GM12892 (cell line): ENCODE data around the gene OSBPL8.

Experiments used
- DNase-seq: peaks from one replicate; pipeline ENCODE4 v3.0.0; 2011; ENCODE audit not compliant: insufficient read length
- FAIRE-seq: peaks from 2 replicates; lab custom pipeline; 2011; peaks lifted over from hg19 to GRCh38; lab: Jason Lieb, UNC
- POLR2A ChIP-seq: IDR thresholded peaks from 2 replicates; pipeline ENCODE4 v1.6.1; 2011; ENCODE audit warnings: low read depth, low read length, control low read depth
- POLR2AphosphoS5 ChIP-seq: IDR thresholded peaks from 2 replicates; pipeline ENCODE4 v1.6.1; 2011; ENCODE audit warnings: low read depth, low read length, control low read depth
- TAF1 ChIP-seq: IDR thresholded peaks from 2 replicates; pipeline ENCODE4 v1.6.1; 2011; ENCODE audit warnings: low read depth, mild to moderate bottlenecking, control low read depth, low read length, borderline replicate concordance

The OSBPL8 gene

GRCh38 chr12:76360316-76360715 lies 199.3 kb downstream of the OSBPL8 start:
- no peak for TF ChIP-seq TAF1
- no peak for TF ChIP-seq POLR2AphosphoS5
- TF ChIP-seq POLR2A = no peak
- DNase-seq = no peak
- FAIRE-seq = no peak

GRCh38 chr12:76356071-76356470 lies 203.5 kb downstream of the OSBPL8 start:
- DNase-seq (no peak), FAIRE-seq (no peak)
- TF ChIP-seq TAF1 (no peak), POLR2A (no peak), POLR2AphosphoS5 (no peak)

- TF ChIP-seq TAF1 (peak; percentile 83), POLR2A (peak; percentile 90), POLR2AphosphoS5 (no peak; the same call in 1 of the 2 replicates)
- FAIRE-seq = peak; percentile 90
- peak; percentile 77 for DNase-seq
Measured at GRCh38 chr12:76348079-76348901, 211.3 kb downstream of the OSBPL8 start, which contains the start of gene BBS10. Gene BBS10, minus strand, starts transcription at chr12:76348415. Its CDS starts 57 bp downstream, at chr12:76348358.

GRCh38 chr12:76346798-76347420 lies 212.7 kb downstream of the OSBPL8 start:
- peak; percentile 73 for FAIRE-seq
- DNase-seq = no peak
- TF ChIP-seq TAF1 = no peak
- no peak for TF ChIP-seq POLR2AphosphoS5
- no peak for TF ChIP-seq POLR2A

GRCh38 chr12:76346236-76346635 lies 213.3 kb downstream of the OSBPL8 start:
- FAIRE-seq = no peak
- DNase-seq = no peak
- TF ChIP-seq POLR2A (no peak), TAF1 (no peak), POLR2AphosphoS5 (no peak)

- DNase-seq (no peak), FAIRE-seq (no peak)
- no peak for TF ChIP-seq TAF1
- no peak for TF ChIP-seq POLR2AphosphoS5
- TF ChIP-seq POLR2A = no peak
Measured at GRCh38 chr12:76345569-76345968, 214.0 kb downstream of the OSBPL8 start.

GRCh38 chr12:76341436-76342030 lies 218.0 kb downstream of the OSBPL8 start:
- FAIRE-seq (no peak), DNase-seq (no peak)
- no peak for TF ChIP-seq TAF1

GRCh38 chr12:76340680-76341435 lies 218.7 kb downstream of the OSBPL8 start:
- no peak for DNase-seq
- TF ChIP-seq TAF1 = no peak
- no peak for TF ChIP-seq POLR2A
- no peak for TF ChIP-seq POLR2AphosphoS5
- FAIRE-seq = no peak

- FAIRE-seq (no peak), DNase-seq (no peak)
- TF ChIP-seq POLR2AphosphoS5 (no peak), POLR2A (no peak), TAF1 (no peak)
Measured at GRCh38 chr12:76337583-76337982, 222.0 kb downstream of the OSBPL8 start.

- DNase-seq (no peak), FAIRE-seq (no peak)
- no peak for TF ChIP-seq POLR2A
- no peak for TF ChIP-seq TAF1
- TF ChIP-seq POLR2AphosphoS5 = no peak
Measured at GRCh38 chr12:76332606-76333005, 227.0 kb downstream of the OSBPL8 start.

- DNase-seq (no peak), FAIRE-seq (no peak)
- no peak for TF ChIP-seq POLR2A
- TF ChIP-seq POLR2AphosphoS5 = no peak
Measured at GRCh38 chr12:76329606-76330005, 230.0 kb downstream of the OSBPL8 start.
